ENCODE data around the gene SEL1L3.

The SEL1L3 gene

DNA sequence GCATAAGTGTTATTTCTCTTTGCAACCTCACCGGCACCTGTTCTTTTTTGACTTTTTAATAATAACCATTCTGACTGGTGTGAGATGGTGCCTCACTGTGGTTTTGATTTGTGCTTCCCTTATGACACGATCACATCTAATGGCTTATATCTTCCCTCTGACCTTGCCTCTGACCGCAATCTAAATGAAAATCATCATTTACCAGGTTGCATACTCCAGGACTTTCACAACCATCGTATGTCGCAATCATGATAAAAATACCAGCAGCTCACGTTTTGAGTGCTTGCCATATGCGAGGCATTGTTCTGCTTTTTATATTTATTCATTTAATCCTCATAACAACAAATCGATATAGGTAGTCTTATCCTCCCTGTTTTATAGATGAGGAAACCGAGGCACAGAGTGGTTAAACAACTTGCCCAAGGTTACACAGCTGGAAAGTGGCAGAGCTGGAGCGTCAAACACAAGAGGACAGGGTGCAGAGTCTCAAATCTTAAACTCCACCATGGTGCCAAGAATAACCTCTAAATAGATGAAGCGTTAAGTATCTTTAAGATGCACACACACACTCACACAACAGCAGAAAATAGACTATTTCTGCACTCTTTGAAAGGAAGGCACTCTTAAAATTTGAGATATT is 102.2 kb downstream of the SEL1L3 start:
- TF ChIP-seq KLF16 (tag by site-specific recombination; IDR thresholded peaks at IDR 0.05) (no peak), ZBTB20 (tag by site-specific recombination; IDR thresholded peaks at IDR 0.05) (no peak), SP7 (tag by site-specific recombination; IDR thresholded peaks at IDR 0.05) (no peak), ZNF660 (tag by site-specific recombination; IDR thresholded peaks at IDR 0.05) (no peak), ZNF549 (tag by site-specific recombination; IDR thresholded peaks at IDR 0.05) (no peak), EGR2 (tag by site-specific recombination; IDR thresholded peaks at IDR 0.05; ENCODE audit: low read depth) (no peak), ATF2 (tag by site-specific recombination; IDR thresholded peaks at IDR 0.05; ENCODE audit: low read depth) (no peak), ZNF354C (tag by site-specific recombination; IDR thresholded peaks at IDR 0.05; ENCODE audit: borderline replicate concordance, low read depth) (no peak), ZNF692 (tag by site-specific recombination; IDR thresholded peaks at IDR 0.05) (no peak), ZNF621 (tag by site-specific recombination; IDR thresholded peaks at IDR 0.05) (no peak), ZNF654 (tag by site-specific recombination; IDR thresholded peaks at IDR 0.05; ENCODE audit: low read depth) (no peak), ZNF174 (tag by site-specific recombination; IDR thresholded peaks at IDR 0.05) (no peak), ZBTB49 (tag by site-specific recombination; IDR thresholded peaks at IDR 0.05; ENCODE audit: low read depth) (no peak), ZNF121 (tag by site-specific recombination; IDR thresholded peaks at IDR 0.05) (no peak), SETDB1 (IDR thresholded peaks at IDR 0.05; ENCODE audit: insufficient read length, low read length) (no peak), ZNF837 (tag by site-specific recombination; IDR thresholded peaks at IDR 0.05) (no peak), REPIN1 (tag by site-specific recombination; IDR thresholded peaks at IDR 0.05; ENCODE audit: low read depth) (no peak)
- TF ChIP-seq, protein P1, sequence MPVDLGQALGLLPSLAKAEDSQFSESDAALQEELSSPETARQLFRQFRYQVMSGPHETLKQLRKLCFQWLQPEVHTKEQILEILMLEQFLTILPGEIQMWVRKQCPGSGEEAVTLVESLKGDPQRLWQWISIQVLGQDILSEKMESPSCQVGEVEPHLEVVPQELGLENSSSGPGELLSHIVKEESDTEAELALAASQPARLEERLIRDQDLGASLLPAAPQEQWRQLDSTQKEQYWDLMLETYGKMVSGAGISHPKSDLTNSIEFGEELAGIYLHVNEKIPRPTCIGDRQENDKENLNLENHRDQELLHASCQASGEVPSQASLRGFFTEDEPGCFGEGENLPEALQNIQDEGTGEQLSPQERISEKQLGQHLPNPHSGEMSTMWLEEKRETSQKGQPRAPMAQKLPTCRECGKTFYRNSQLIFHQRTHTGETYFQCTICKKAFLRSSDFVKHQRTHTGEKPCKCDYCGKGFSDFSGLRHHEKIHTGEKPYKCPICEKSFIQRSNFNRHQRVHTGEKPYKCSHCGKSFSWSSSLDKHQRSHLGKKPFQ (tag by site-specific recombination; IDR thresholded peaks at IDR 0.05) = no peak
- CTCF ChIA-PET = interaction anchor here (1.8 kb wide), 1 partner anchor 320 kb away, joined by 5 read pairs; no protein-coding TSS in a partner anchor
- Histone ChIP-seq H3K9me3 (ENCODE audit: control insufficient read depth, insufficient read depth, low read depth, low read length) (no peaks in the 10 kb centered on the region), H3K4me3 (ENCODE audit: low read depth, low read length) (no peak overlapping the region), H3K27ac (ENCODE audit: extremely low read depth, low read depth, low read length) (no peak overlapping the region), H3K4me1 (ENCODE audit: control insufficient read depth, insufficient read depth, low read length) (no peaks in the 10 kb centered on the region), H3K36me3 (ENCODE audit: control insufficient read depth in 2 of 2, insufficient read depth in 1 of 2, low read length in 2 of 2) (peaks cover 0 to 34% of the 10 kb centered on the region in 2 experiments; a peak in 2 of 3 replicates)
- POLR2A ChIA-PET = no interaction called here

DNA sequence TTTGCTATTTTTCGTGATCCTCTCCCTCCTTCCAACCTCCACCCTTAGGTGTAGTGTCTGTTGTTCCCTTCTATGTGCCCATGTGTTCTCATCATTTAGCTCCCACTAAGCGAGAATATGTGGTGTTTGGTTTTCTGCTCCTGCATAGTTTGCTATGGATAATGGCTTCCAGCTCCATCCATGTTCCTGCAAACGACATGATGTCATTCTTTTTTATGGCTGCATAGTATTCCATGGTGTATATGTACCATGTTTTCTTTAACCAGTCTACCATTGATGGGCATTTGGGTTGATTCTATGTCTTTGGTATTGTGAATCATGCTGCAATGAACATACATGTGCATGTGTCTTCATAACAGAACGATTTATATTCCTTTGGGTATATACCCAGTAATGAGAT is 102.7 kb downstream of the SEL1L3 start:
- peaks cover 0 to 33% of the 10 kb centered on the region in 2 experiments; a peak in 1 of 3 replicates for H3K36me3 ChIP-seq (ENCODE audit: control insufficient read depth in 2 of 2, insufficient read depth in 1 of 2, low read length in 2 of 2)
- TF ChIP-seq ZFHX2 (tag by site-specific recombination; conservative IDR thresholded peaks at IDR 0.05) (no peak), ZNF623 (tag by site-specific recombination; IDR thresholded peaks at IDR 0.05) (no peak), ZNF146 (tag by site-specific recombination; IDR thresholded peaks at IDR 0.05) (peak; percentile 84), GFI1B (tag by site-specific recombination; IDR thresholded peaks at IDR 0.05) (no peak), ZNF776 (tag by site-specific recombination; IDR thresholded peaks at IDR 0.05; ENCODE audit: borderline replicate concordance) (no peak), ATF2 (tag by site-specific recombination; IDR thresholded peaks at IDR 0.05; ENCODE audit: low read depth) (peak; percentile 41; the same call in 1 of the 2 replicates), ZNF114 (tag by site-specific recombination; IDR thresholded peaks at IDR 0.05) (no peak)
- H3K9me3 ChIP-seq (ENCODE audit: control insufficient read depth, insufficient read depth, low read depth, low read length) = no peaks in the 10 kb centered on the region
- ChIA-PET CTCF (no interaction called here), POLR2A (no interaction called here)
- no peak overlapping the region for H3K27ac ChIP-seq (ENCODE audit: extremely low read depth, low read depth, low read length)
- no peaks in the 10 kb centered on the region for H3K4me1 ChIP-seq (ENCODE audit: control insufficient read depth, insufficient read depth, low read length)
- no peak overlapping the region for H3K4me3 ChIP-seq (ENCODE audit: low read depth, low read length)
